HCT116 (cell line): ENCODE measurements around the gene MICAL1.

ENCODE experiments used
- EGR1 ChIP-seq: IDR thresholded peaks from 2 replicates; pipeline ENCODE4 v1.6.1; 2012; ENCODE audit warnings: low read depth
- EZH2 ChIP-seq: fragments of 200-600 bp; sonication (generic); IDR thresholded peaks from 2 replicates; pipeline ENCODE4 v1.6.1; 2017; ENCODE audit warnings: antibody characterized with exemption, mixed run types
- JUND ChIP-seq: IDR thresholded peaks from 2 replicates; pipeline ENCODE4 v1.6.1; 2012
- POLR2A ChIP-seq: IDR thresholded peaks from 2 replicates; pipeline ENCODE4 v1.7.0; 2011; ENCODE audit warnings: borderline replicate concordance; ENCODE audit not compliant: insufficient read depth, insufficient read length; ENCODE audit errors: extremely low read depth
- POLR2AphosphoS5 ChIP-seq: IDR thresholded peaks from 2 replicates; pipeline ENCODE4 v1.6.1; 2011; ENCODE audit warnings: mild to moderate bottlenecking, low read depth, low read length, moderate library complexity
- SIN3A ChIP-seq: IDR thresholded peaks from 2 replicates; pipeline ENCODE4 v1.6.1; 2012; ENCODE audit warnings: low read depth
- TF ChIP-seq, protein P1 (sequence below), 3 experiments: fragments of 200-600 bp in 1 of 3; sonication (generic) in 1 of 3; IDR thresholded peaks in 2 of 3; conservative IDR thresholded peaks in 1 of 3; 2 replicates each; pipeline ENCODE4 v1.5.1; 2012 to 2017; ENCODE audit warnings: low read depth in 2 of 3, low read length in 2 of 3, antibody characterized with exemption in 1 of 3, borderline replicate concordance in 1 of 3, control low read depth in 1 of 3, mild to moderate bottlenecking in 1 of 3, mixed read lengths in 1 of 3, mixed run types in 1 of 3, moderate library complexity in 1 of 3; ENCODE audit not compliant: insufficient read depth in 1 of 3
- TF ChIP-seq, protein P2 (sequence below): IDR thresholded peaks from 2 replicates; pipeline ENCODE4 v1.6.1; 2012

DNA sequence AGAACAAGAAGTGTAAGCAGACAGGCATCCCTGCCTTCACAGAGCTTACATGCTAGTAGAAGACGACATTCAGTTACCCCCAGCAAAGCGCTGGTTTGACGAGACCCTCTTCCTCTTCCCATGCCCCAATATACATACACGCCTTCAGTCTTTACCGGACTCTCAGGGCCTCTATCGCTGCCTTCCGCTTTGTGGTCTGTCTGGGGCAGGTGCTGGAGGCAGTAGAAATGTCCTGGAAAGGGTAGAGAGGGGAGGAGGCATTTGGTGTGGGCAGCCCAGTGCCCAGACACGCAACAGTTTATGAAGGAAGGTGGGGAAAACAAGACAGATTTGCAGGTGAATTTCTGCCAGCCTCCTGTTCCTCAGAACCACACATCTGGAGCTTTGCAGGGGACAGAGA is 9.0 kb downstream of the MICAL1 start:
- TF ChIP-seq POLR2AphosphoS5 (no peak), SIN3A (no peak), POLR2A (no peak), EZH2 (no peak), EGR1 (no peak), JUND (no peak)
- TF ChIP-seq, protein P1, sequence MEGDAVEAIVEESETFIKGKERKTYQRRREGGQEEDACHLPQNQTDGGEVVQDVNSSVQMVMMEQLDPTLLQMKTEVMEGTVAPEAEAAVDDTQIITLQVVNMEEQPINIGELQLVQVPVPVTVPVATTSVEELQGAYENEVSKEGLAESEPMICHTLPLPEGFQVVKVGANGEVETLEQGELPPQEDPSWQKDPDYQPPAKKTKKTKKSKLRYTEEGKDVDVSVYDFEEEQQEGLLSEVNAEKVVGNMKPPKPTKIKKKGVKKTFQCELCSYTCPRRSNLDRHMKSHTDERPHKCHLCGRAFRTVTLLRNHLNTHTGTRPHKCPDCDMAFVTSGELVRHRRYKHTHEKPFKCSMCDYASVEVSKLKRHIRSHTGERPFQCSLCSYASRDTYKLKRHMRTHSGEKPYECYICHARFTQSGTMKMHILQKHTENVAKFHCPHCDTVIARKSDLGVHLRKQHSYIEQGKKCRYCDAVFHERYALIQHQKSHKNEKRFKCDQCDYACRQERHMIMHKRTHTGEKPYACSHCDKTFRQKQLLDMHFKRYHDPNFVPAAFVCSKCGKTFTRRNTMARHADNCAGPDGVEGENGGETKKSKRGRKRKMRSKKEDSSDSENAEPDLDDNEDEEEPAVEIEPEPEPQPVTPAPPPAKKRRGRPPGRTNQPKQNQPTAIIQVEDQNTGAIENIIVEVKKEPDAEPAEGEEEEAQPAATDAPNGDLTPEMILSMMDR (IDR thresholded peaks at IDR 0.05 in 2 of 3, conservative IDR thresholded peaks at IDR 0.05 in 1 of 3; ENCODE audit: borderline replicate concordance in 1 of 3, insufficient read depth in 1 of 3, low read depth in 2 of 3, low read length in 2 of 3), result no peak
- TF ChIP-seq, protein P2, sequence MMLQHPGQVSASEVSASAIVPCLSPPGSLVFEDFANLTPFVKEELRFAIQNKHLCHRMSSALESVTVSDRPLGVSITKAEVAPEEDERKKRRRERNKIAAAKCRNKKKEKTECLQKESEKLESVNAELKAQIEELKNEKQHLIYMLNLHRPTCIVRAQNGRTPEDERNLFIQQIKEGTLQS, result no peak
